HFF-Myc (cell line): ENCODE data around the gene STAM2.

Source experiments
- DNase-seq: peaks from one replicate; pipeline ENCODE4 v3.0.0-alpha.2; 2011; ENCODE audit warnings: low read depth; ENCODE audit errors: extremely low read depth
- H3K4me3 ChIP-seq: replicated peaks from 2 replicates; pipeline ENCODE4 v1.5.1; 2011; ENCODE audit warnings: low read depth, mild to moderate bottlenecking, control low read depth, low read length
- TF ChIP-seq, protein P1 (sequence below): IDR thresholded peaks from 2 replicates; pipeline ENCODE4 v1.5.1; 2012; ENCODE audit warnings: mild to moderate bottlenecking, low read depth, low read length, control low read depth; ENCODE audit errors: missing control alignments

Gene STAM2

DNA sequence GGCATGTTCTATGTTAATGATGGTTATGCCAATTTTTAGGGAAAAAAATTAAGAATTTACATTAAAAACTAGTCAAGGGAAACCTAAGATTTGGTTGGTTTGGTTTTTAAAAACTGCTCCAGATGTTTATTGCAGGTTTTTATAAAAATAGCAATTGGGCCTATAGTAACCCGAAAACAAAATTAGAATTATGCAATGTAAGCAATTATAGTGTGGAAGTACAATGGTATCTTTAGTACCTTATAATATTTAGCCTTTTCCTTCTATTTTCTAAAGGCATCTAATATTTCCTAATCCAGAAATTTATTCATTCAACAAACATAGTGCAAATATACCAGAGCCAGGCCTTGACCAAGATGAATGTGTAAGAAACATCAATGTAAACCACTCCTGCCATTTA is 104.0 kb downstream of the STAM2 start:
- H3K4me3 ChIP-seq, result no peak overlapping the region
- TF ChIP-seq, protein P1, sequence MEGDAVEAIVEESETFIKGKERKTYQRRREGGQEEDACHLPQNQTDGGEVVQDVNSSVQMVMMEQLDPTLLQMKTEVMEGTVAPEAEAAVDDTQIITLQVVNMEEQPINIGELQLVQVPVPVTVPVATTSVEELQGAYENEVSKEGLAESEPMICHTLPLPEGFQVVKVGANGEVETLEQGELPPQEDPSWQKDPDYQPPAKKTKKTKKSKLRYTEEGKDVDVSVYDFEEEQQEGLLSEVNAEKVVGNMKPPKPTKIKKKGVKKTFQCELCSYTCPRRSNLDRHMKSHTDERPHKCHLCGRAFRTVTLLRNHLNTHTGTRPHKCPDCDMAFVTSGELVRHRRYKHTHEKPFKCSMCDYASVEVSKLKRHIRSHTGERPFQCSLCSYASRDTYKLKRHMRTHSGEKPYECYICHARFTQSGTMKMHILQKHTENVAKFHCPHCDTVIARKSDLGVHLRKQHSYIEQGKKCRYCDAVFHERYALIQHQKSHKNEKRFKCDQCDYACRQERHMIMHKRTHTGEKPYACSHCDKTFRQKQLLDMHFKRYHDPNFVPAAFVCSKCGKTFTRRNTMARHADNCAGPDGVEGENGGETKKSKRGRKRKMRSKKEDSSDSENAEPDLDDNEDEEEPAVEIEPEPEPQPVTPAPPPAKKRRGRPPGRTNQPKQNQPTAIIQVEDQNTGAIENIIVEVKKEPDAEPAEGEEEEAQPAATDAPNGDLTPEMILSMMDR, result no peak
- DNase-seq, result no peak

GRCh38 chr2:152071092-152071491 is 104.5 kb downstream of the STAM2 start:
- H3K4me3 ChIP-seq, result no peak overlapping the region
- no peak for DNase-seq
- TF ChIP-seq, protein P1, result no peak

- H3K4me3 ChIP-seq, result no peak overlapping the region
- TF ChIP-seq, protein P1, result no peak
- DNase-seq, result no peak
These were observed 107.3 kb downstream of the STAM2 start for GRCh38 chr2:152068226-152068625.

DNA sequence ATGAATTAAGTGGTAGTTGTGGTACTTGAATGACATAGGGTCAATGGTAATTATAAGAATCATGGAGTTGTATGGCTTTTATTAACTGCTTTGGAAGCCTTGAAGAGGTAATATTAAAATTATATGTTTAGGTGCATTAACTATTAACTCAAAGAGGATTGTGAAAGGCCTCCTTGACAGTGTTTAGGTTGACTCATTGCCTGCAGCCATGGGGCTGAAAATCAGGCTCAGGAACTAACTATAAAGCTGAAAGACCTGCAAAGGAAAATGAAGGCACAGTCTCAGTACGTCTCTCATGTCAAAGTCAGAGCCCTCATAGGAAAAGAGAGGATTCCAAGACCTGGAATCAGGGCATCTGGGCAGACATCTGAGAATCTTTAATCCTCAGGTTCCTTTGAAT is 107.7 kb downstream of the STAM2 start:
- TF ChIP-seq, protein P1, result no peak
- no peak overlapping the region for H3K4me3 ChIP-seq
- DNase-seq, result no peak
